ENCODE data around the gene MCM10. TPM values are rescaled to one million over a fixed set of nuclear protein-coding genes. Genes with fewer than 3 reads are reported as not detected.

The MCM10 gene
- total and polyA plus RNA-seq, 2 experiments from 2014 or later = 4.7 to 5.2 TPM

GRCh38 chr10:13168781-13169180 lies 7.4 kb downstream of the MCM10 start:
- no peaks in the 10 kb centered on the region for H3K36me3 ChIP-seq (ENCODE audit: low read depth)
- no peaks in the 10 kb centered on the region for H4K20me1 ChIP-seq (ENCODE audit: insufficient read depth)
- DNase-seq = no peak
- H2AFZ ChIP-seq = no peak overlapping the region
- no peak overlapping the region for H3K4me3 ChIP-seq
- H3K79me2 ChIP-seq (ENCODE audit: insufficient read depth) = no peaks in the 10 kb centered on the region
- no peaks in the 10 kb centered on the region for H3F3A ChIP-seq (ENCODE audit: insufficient read depth)
- no peaks in the 10 kb centered on the region for H3K4me1 ChIP-seq (ENCODE audit: insufficient read depth)
- no peaks in the 10 kb centered on the region for H3K27me3 ChIP-seq (replicated peaks; ENCODE audit: insufficient read depth)
- H3K9ac ChIP-seq = no peak overlapping the region
- 90 to 91% methylated on average over 6 of the region's 6 CpGs for WGBS, 2 experiments (ENCODE audit: low coverage in 1 of 2, low lambda C conversion rate in 2 of 2, missing lambda C conversion rate in 2 of 2)
- in situ Hi-C loops (cut with MboI) = no loop called here
- no peak overlapping the region for H3K4me2 ChIP-seq (ENCODE audit: unreplicated experiment)
- TF ChIP-seq EZH2phosphoT487 (IDR thresholded peaks at IDR 0.05; ENCODE audit: insufficient read depth, low read depth) = no peak
- TF ChIP-seq EZH2 (IDR thresholded peaks at IDR 0.05; ENCODE audit: insufficient read depth, poor library complexity, severe bottlenecking) = no peak
- H3K9me3 ChIP-seq (ENCODE audit: low read depth) = no peaks in the 10 kb centered on the region
- no peaks in the 10 kb centered on the region for H3K9me2 ChIP-seq (ENCODE audit: insufficient read depth)
- no peak overlapping the region for H3K27ac ChIP-seq

- no peaks in the 10 kb centered on the region for H3K9me3 ChIP-seq (ENCODE audit: low read depth)
- H3K9me2 ChIP-seq (ENCODE audit: insufficient read depth) = no peaks in the 10 kb centered on the region
- TF ChIP-seq EZH2 (IDR thresholded peaks at IDR 0.05; ENCODE audit: insufficient read depth, poor library complexity, severe bottlenecking) = no peak
- TF ChIP-seq EZH2phosphoT487 (IDR thresholded peaks at IDR 0.05; ENCODE audit: insufficient read depth, low read depth) = no peak
- DNase-seq = no peak
- in situ Hi-C loops (cut with MboI) = no loop called here
- no peak overlapping the region for H3K4me2 ChIP-seq (ENCODE audit: unreplicated experiment)
- H3K9ac ChIP-seq = no peak overlapping the region
- no peaks in the 10 kb centered on the region for H3F3A ChIP-seq (ENCODE audit: insufficient read depth)
- no peaks in the 10 kb centered on the region for H4K20me1 ChIP-seq (ENCODE audit: insufficient read depth)
- no peaks in the 10 kb centered on the region for H3K4me1 ChIP-seq (ENCODE audit: insufficient read depth)
- H3K27ac ChIP-seq = no peak overlapping the region
- H3K79me2 ChIP-seq (ENCODE audit: insufficient read depth) = no peaks in the 10 kb centered on the region
- WGBS, 2 experiments (ENCODE audit: low coverage in 1 of 2, low lambda C conversion rate in 2 of 2, missing lambda C conversion rate in 2 of 2) = 98 to 100% methylated on average over 2 of the region's 2 CpGs
- H3K36me3 ChIP-seq (ENCODE audit: low read depth) = no peaks in the 10 kb centered on the region
- H3K4me3 ChIP-seq = no peak overlapping the region
- H3K27me3 ChIP-seq (replicated peaks; ENCODE audit: insufficient read depth) = no peaks in the 10 kb centered on the region
- H2AFZ ChIP-seq = no peak overlapping the region
These were observed 12.3 kb downstream of the MCM10 start for GRCh38 chr10:13173616-13174015.

GRCh38 chr10:13180788-13181187 lies 19.4 kb downstream of the MCM10 start:
- Histone ChIP-seq H4K20me1 (ENCODE audit: insufficient read depth) (no peaks in the 10 kb centered on the region), H3K4me3 (no peak overlapping the region), H3K27ac (no peak overlapping the region), H3K79me2 (ENCODE audit: insufficient read depth) (no peaks in the 10 kb centered on the region), H3K36me3 (ENCODE audit: low read depth) (no peaks in the 10 kb centered on the region), H3F3A (ENCODE audit: insufficient read depth) (no peaks in the 10 kb centered on the region), H3K9me3 (ENCODE audit: low read depth) (no peaks in the 10 kb centered on the region), H3K9me2 (ENCODE audit: insufficient read depth) (no peaks in the 10 kb centered on the region), H3K27me3 (replicated peaks; ENCODE audit: insufficient read depth) (no peaks in the 10 kb centered on the region), H3K4me2 (ENCODE audit: unreplicated experiment) (no peak overlapping the region), H3K9ac (no peak overlapping the region), H3K4me1 (ENCODE audit: insufficient read depth) (no peaks in the 10 kb centered on the region), H2AFZ (no peak overlapping the region)
- in situ Hi-C loops (cut with MboI) = no loop called here
- 89 to 93% methylated on average over 4 of the region's 4 CpGs for WGBS, 2 experiments (ENCODE audit: low coverage in 1 of 2, low lambda C conversion rate in 2 of 2, missing lambda C conversion rate in 2 of 2)
- no peak for TF ChIP-seq EZH2phosphoT487 (IDR thresholded peaks at IDR 0.05; ENCODE audit: insufficient read depth, low read depth)
- no peak for DNase-seq

- WGBS, 2 experiments (ENCODE audit: low coverage in 1 of 2, low lambda C conversion rate in 2 of 2, missing lambda C conversion rate in 2 of 2) = 100% methylated on average over 1 of the region's 1 CpG
- in situ Hi-C loops (cut with MboI) = no loop called here
These were observed 21.1 kb downstream of the MCM10 start for GRCh38 chr10:13182424-13182823.

GRCh38 chr10:13183625-13184024 lies 22.3 kb downstream of the MCM10 start:
- Histone ChIP-seq H3K27ac (no peak overlapping the region), H3K4me2 (ENCODE audit: unreplicated experiment) (no peak overlapping the region), H2AFZ (no peak overlapping the region), H3K9me3 (ENCODE audit: low read depth) (no peaks in the 10 kb centered on the region), H3K79me2 (ENCODE audit: insufficient read depth) (no peaks in the 10 kb centered on the region), H3K4me3 (no peak overlapping the region), H3K36me3 (ENCODE audit: low read depth) (no peaks in the 10 kb centered on the region), H4K20me1 (ENCODE audit: insufficient read depth) (no peaks in the 10 kb centered on the region), H3K9ac (no peak overlapping the region), H3K9me2 (ENCODE audit: insufficient read depth) (no peaks in the 10 kb centered on the region), H3F3A (ENCODE audit: insufficient read depth) (no peaks in the 10 kb centered on the region), H3K4me1 (ENCODE audit: insufficient read depth) (no peaks in the 10 kb centered on the region), H3K27me3 (replicated peaks; ENCODE audit: insufficient read depth) (no peaks in the 10 kb centered on the region)
- in situ Hi-C loops (cut with MboI) = no loop called here
- TF ChIP-seq EZH2phosphoT487 (IDR thresholded peaks at IDR 0.05; ENCODE audit: insufficient read depth, low read depth) (no peak), EZH2 (IDR thresholded peaks at IDR 0.05; ENCODE audit: insufficient read depth, poor library complexity, severe bottlenecking) (no peak)
- DNase-seq = no peak
- 98 to 99% methylated on average over 5 of the region's 5 CpGs for WGBS, 2 experiments (ENCODE audit: low coverage in 1 of 2, low lambda C conversion rate in 2 of 2, missing lambda C conversion rate in 2 of 2)

More at GRCh38 chr10:13182424-13182823, 21.1 kb downstream of the MCM10 start:
- Histone ChIP-seq H3K27me3 (replicated peaks; ENCODE audit: insufficient read depth) (no peaks in the 10 kb centered on the region), H3F3A (ENCODE audit: insufficient read depth) (no peaks in the 10 kb centered on the region), H3K4me3 (no peak overlapping the region), H3K4me2 (ENCODE audit: unreplicated experiment) (no peak overlapping the region), H3K36me3 (ENCODE audit: low read depth) (no peaks in the 10 kb centered on the region), H3K9ac (no peak overlapping the region), H3K4me1 (ENCODE audit: insufficient read depth) (no peaks in the 10 kb centered on the region), H3K9me2 (ENCODE audit: insufficient read depth) (no peaks in the 10 kb centered on the region), H3K9me3 (ENCODE audit: low read depth) (no peaks in the 10 kb centered on the region), H3K79me2 (ENCODE audit: insufficient read depth) (no peaks in the 10 kb centered on the region), H2AFZ (no peak overlapping the region), H3K27ac (no peak overlapping the region), H4K20me1 (ENCODE audit: insufficient read depth) (no peaks in the 10 kb centered on the region)
- TF ChIP-seq EZH2 (IDR thresholded peaks at IDR 0.05; ENCODE audit: insufficient read depth, poor library complexity, severe bottlenecking) (no peak), EZH2phosphoT487 (IDR thresholded peaks at IDR 0.05; ENCODE audit: insufficient read depth, low read depth) (no peak)
- no peak for DNase-seq

Data from GM23248 (cell line).